Karpas-422 (cell line): ENCODE measurements around the gene ERN1. TPM values are rescaled to one million over a fixed set of nuclear protein-coding genes. Genes with fewer than 3 reads are reported as not detected.

Experiments used
- DNase-seq: peaks from one replicate; pipeline ENCODE4 v3.0.0-alpha.2; 2015
- H2AFZ ChIP-seq: fragments of 200-600 bp; sonication (generic); 2 replicates; pipeline ENCODE4 v1.6.1; 2014; ENCODE audit warnings: antibody characterized with exemption, low read length, mixed read lengths
- H3K27ac ChIP-seq: fragments of 200-600 bp; sonication (generic); 2 replicates; pipeline ENCODE4 v1.5.1; 2014; ENCODE audit warnings: mild to moderate bottlenecking, low read length, moderate library complexity
- H3K27me3 ChIP-seq: fragments of 200-600 bp; sonication (generic); 2 replicates; pipeline ENCODE4 v1.6.1; 2014; ENCODE audit warnings: low read length, mixed read lengths
- H3K36me3 ChIP-seq: fragments of 200-600 bp; sonication (generic); 2 replicates; pipeline ENCODE4 v1.6.1; 2014; ENCODE audit warnings: low read length, mixed read lengths; ENCODE audit not compliant: insufficient read depth
- H3K4me1 ChIP-seq: fragments of 200-600 bp; sonication (generic); 2 replicates; pipeline ENCODE4 v1.6.1; 2014; ENCODE audit warnings: mild to moderate bottlenecking, low read length, mixed read lengths
- H3K4me2 ChIP-seq: fragments of 200-600 bp; sonication (generic); 2 replicates; pipeline ENCODE4 v1.6.1; 2014; ENCODE audit warnings: low read length, low read depth, mild to moderate bottlenecking; ENCODE audit not compliant: poor library complexity, severe bottlenecking
- H3K4me3 ChIP-seq: fragments of 200-600 bp; sonication (generic); 2 replicates; pipeline ENCODE4 v1.5.1; 2014; ENCODE audit warnings: mild to moderate bottlenecking, antibody characterized with exemption, low read length, mixed read lengths
- H3K79me2 ChIP-seq: fragments of 200-600 bp; sonication (generic); 2 replicates; pipeline ENCODE4 v1.6.1; 2014; ENCODE audit warnings: mild to moderate bottlenecking, low read length, mixed read lengths
- H3K9ac ChIP-seq: fragments of 200-600 bp; sonication (generic); 2 replicates; pipeline ENCODE4 v1.6.0; 2014; ENCODE audit warnings: low read length
- H3K9me2 ChIP-seq: fragments of 200-600 bp; sonication (generic), shearing (Covaris generic); replicated peaks from 2 replicates; pipeline ENCODE4 v1.6.0; 2014; ENCODE audit warnings: mild to moderate bottlenecking, low read length, moderate library complexity; ENCODE audit not compliant: insufficient read depth
- H3K9me3 ChIP-seq: fragments of 300-700, 200-600 bp; sonication (generic); 2 replicates; pipeline ENCODE4 v1.6.1; 2014; ENCODE audit warnings: low read length, mixed read lengths
- H4K20me1 ChIP-seq: fragments of 200-600 bp; sonication (generic); 2 replicates; pipeline ENCODE4 v1.6.1; 2014; ENCODE audit warnings: mild to moderate bottlenecking, antibody characterized with exemption, low read length, low read depth; ENCODE audit not compliant: insufficient read depth
- total RNA-seq: library from RNA; depleted of rRNA; stranded (reverse); fragments of >200 nt; shearing (Covaris generic); gene quantifications from 2 replicates; pipeline ENCODE4 v1.2.3, GENCODE V29; 2014; ENCODE audit warnings: low replicate concordance

The ERN1 gene
- total RNA-seq, 1 experiment from 2014 or later = 1.9 TPM

DNA sequence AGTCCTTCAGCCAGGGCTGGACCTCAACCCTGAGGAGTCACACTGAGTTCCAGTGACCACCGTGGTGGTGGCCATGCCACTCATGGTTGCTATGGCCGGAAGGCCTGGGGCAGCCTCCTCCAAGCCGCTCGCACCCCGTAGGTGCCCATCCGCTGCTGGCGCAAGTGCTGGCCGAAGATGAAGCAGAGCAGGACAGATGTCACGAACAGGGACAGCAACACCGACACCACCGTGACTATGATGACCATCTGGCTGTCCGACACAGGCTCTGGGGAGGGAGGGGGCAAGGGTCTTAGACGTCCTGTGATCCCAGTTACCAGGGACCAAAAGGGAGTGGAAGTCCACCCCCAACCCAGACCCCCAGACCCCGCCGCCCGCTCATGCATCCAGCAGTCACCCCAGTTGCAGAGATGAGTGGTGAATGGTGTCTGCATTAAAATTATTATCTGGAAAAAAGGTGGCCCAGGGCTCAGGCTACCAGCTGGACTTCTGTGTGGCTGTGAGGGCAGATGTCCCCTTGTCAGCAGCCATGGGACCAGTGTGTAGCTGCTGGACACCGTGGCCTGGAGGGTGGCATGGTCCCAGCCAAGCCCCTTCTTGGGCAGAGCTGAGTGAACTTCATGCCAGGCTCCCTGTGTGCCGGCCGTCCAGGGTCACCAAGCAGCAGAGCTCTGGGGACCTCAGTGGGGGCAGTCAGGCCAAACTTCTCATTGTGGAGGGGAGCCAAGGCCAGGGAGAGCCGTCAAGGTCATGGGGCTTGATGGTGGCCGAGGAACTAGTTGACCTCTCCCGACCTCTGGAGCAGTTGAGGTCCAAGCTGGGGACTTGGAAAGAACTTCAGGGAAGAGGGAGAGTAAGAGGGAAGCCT, 127.1 kb downstream of the ERN1 start:
- H3K36me3 ChIP-seq = no peaks in the 10 kb centered on the region
- no peak overlapping the region for H3K27ac ChIP-seq
- no peaks in the 10 kb centered on the region for H3K9me2 ChIP-seq
- no peak overlapping the region for H2AFZ ChIP-seq
- H4K20me1 ChIP-seq = no peaks in the 10 kb centered on the region
- H3K9ac ChIP-seq = no peak overlapping the region
- no peak overlapping the region for H3K4me3 ChIP-seq
- H3K4me1 ChIP-seq = peaks cover 10% of the 10 kb centered on the region
- 0 out of 2 replicates have a peak, but pooled peaks cover under 1% of the 10 kb centered on the region for H3K27me3 ChIP-seq
- H3K4me2 ChIP-seq = no peak overlapping the region
- H3K79me2 ChIP-seq = no peaks in the 10 kb centered on the region
- no peaks in the 10 kb centered on the region for H3K9me3 ChIP-seq
- no peak for DNase-seq

DNA sequence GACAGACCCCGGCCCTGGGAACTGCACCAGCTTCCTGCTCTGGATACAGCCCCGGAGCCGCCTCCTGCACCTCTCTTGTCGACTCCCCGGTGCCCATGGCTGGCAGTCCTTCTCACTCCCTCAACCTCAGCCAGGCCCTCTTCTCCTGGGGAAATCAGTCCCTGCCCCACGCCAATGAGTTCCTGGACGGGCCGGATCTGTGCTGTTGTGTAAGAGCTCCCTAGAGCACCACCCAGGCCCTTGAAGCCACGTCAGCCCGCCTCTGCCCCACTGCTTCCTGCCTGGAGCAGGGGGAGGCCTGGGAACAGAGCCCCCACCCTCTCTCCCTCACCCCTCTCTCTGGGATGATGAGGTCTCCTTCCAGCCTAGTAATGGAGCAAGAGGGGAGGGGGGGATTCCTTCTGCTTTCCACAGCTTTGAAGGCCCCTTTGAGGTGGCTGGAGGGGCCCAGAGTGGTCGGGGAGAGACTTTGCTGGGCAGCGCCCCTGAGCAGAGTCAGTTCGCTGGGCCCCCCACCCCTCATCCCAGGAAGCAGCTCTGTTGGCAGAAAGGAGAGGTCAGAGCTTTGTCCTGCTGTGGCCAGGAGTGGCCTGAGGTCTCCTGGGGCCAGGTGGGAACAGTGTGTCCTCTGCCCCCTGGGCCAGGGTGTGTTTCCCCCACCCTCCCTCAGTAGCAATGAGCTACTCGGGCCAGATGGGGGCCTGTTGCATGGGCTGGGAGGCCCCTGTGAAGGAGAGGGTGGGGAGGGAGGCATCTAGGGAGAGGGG, 128.0 kb downstream of the ERN1 start:
- no peaks in the 10 kb centered on the region for H4K20me1 ChIP-seq
- H3K27ac ChIP-seq = no peak overlapping the region

DNA sequence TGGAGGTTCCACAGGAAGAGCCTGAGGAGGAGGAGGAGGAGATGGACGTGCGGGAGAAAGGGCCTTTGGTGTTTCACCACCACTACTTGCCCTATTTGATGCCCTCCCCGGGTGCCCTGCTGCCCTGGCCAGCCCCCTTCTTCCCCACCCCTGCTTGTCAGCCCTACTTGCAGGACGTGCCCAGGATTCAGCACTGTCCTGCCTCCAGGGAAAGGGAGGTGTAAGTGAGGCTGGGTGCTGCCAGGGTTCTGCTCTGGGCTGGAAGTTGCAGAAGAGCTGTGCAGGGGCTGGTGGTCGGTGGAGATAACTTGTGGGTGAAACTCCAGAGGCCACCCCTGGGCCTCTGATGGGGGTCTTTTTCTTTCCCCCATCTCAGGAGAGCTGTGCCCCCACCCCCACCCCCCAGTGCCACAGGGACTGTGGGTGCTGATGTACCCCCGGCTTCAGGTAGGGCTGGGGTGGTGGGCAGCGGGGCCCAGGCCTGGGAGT, 128.8 kb downstream of the ERN1 start:
- no peak overlapping the region for H3K4me3 ChIP-seq
- H3K9ac ChIP-seq = no peak overlapping the region
- no peak overlapping the region for H3K4me2 ChIP-seq
- H3K9me3 ChIP-seq = no peaks in the 10 kb centered on the region
- peaks cover 11% of the 10 kb centered on the region for H3K4me1 ChIP-seq
- H3K9me2 ChIP-seq = no peaks in the 10 kb centered on the region
- no peak overlapping the region for H3K27ac ChIP-seq
- no peaks in the 10 kb centered on the region for H4K20me1 ChIP-seq
- no peak for DNase-seq
- 0 out of 2 replicates have a peak, but pooled peaks cover 2% of the 10 kb centered on the region for H3K27me3 ChIP-seq
- H3K36me3 ChIP-seq = no peaks in the 10 kb centered on the region
- H2AFZ ChIP-seq = no peak overlapping the region
- no peaks in the 10 kb centered on the region for H3K79me2 ChIP-seq

More for the DNA sequence above, 128.0 kb downstream of the ERN1 start:
- Histone ChIP-seq H3K4me1 (peaks cover 11% of the 10 kb centered on the region), H3K36me3 (no peaks in the 10 kb centered on the region), H3K9me3 (no peaks in the 10 kb centered on the region), H3K9me2 (no peaks in the 10 kb centered on the region), H2AFZ (no peak overlapping the region), H3K27me3 (0 out of 2 replicates have a peak, but pooled peaks cover 2% of the 10 kb centered on the region), H3K4me3 (no peak overlapping the region), H3K79me2 (no peaks in the 10 kb centered on the region), H3K9ac (no peak overlapping the region), H3K4me2 (no peak overlapping the region)
- no peak for DNase-seq

DNA sequence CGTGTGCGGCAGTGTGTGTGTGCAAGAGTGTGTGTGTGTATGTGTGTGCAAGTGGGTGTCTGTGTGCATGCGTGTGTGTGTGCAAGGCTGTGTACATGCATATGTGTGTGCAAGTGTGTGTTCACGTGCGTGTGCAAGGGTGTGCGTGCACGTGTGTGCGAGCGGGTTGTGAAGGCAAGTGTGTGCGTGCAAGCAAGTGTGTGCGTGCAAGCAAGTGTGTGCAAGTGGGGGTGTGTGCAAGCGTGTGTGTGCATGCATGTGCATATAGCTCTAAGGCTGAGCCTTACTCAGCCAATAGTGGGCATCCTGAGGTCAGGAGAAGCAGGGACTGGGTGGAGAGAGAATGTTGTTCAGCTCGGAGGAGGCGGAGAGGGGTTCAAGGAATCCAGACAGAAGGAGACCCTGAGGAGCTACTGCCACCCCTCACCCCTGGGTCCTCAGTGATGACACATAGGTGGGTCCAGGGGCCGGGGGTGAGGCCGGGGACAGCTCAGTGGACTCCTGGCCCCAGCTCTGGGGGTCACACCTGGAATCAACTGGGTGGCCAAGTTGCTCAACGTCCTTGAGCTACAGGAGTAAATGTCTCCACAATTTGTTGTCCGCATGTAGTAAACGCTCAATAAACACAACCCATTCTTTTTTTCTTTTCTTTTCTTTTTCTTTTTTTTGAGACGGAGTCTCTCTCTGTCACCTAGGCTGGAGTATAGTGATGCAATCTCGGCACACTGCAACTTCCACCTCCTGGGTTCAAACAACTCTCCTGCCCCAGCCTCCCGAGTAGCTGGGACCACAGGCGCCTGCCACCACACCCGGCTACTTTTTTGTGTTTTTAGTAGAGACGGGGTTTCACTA, 130.0 kb downstream of the ERN1 start:
- Histone ChIP-seq H3K4me1 (peaks cover 11% of the 10 kb centered on the region), H3K9me2 (no peaks in the 10 kb centered on the region), H3K9me3 (no peaks in the 10 kb centered on the region), H3K36me3 (no peaks in the 10 kb centered on the region), H4K20me1 (no peaks in the 10 kb centered on the region), H3K79me2 (no peaks in the 10 kb centered on the region), H3K27ac (no peak overlapping the region), H2AFZ (no peak overlapping the region), H3K4me3 (no peak overlapping the region), H3K9ac (no peak overlapping the region), H3K27me3 (0 out of 2 replicates have a peak, but pooled peaks cover 2% of the 10 kb centered on the region), H3K4me2 (no peak overlapping the region)
- DNase-seq = no peak

DNA sequence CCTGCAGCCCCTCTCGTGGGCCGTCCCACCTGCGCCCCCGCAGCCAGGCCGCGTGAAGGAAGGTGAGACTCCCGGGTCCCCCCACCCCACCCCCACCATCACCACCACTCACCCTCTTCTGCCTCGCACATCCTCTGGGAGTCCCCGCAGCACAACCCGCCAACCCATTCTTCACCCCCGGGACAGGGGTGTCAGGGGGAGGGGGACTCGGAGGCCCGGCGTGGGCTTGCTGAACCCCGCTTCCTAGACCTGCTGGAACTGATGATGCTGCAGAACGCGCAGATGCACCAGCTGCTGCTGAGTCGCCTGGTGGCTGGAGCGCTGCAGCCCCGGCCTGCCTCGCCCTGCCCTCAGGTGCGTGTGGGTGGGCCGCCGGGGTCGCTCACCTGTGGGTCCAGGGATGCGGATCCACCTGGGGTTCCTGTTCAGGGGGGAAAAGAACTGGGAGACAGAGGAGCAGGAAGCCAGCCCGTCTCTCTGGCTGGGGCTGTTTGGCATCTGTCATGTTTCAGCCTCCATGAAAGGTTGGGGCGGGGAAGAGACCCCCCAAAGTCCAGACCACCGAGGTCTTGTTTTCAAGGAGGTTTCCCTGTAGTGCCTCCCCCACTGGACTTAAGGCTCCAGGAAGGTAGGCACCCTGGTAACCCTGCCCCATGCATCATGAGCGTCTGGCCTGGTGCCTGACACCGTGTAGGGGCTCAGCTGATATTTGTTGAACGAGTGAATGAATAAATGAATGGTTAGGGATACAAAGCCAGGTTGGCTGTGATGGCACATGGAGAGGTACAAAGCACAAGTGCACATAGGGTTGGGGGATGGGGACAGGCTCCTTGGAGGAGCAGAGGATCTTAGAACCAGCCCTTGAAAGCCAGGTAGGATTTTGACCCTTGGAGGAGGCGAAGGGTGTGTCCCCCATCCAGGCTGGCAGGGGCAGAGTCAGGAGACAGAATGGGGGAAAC, 130.9 kb downstream of the ERN1 start:
- Histone ChIP-seq H3K9me3 (no peaks in the 10 kb centered on the region), H2AFZ (no peak overlapping the region; the same call in 1 of the 2 replicates), H3K79me2 (no peaks in the 10 kb centered on the region), H3K27ac (no peak overlapping the region), H3K9me2 (no peaks in the 10 kb centered on the region), H3K9ac (peak overlapping the region; percentile 45), H3K4me3 (peak overlapping the region; percentile 67), H3K4me1 (peaks cover 11% of the 10 kb centered on the region), H3K36me3 (no peaks in the 10 kb centered on the region), H3K4me2 (peak overlapping the region; percentile 73), H4K20me1 (no peaks in the 10 kb centered on the region), H3K27me3 (0 out of 2 replicates have a peak, but pooled peaks cover 2% of the 10 kb centered on the region)
- DNase-seq = no peak

DNA sequence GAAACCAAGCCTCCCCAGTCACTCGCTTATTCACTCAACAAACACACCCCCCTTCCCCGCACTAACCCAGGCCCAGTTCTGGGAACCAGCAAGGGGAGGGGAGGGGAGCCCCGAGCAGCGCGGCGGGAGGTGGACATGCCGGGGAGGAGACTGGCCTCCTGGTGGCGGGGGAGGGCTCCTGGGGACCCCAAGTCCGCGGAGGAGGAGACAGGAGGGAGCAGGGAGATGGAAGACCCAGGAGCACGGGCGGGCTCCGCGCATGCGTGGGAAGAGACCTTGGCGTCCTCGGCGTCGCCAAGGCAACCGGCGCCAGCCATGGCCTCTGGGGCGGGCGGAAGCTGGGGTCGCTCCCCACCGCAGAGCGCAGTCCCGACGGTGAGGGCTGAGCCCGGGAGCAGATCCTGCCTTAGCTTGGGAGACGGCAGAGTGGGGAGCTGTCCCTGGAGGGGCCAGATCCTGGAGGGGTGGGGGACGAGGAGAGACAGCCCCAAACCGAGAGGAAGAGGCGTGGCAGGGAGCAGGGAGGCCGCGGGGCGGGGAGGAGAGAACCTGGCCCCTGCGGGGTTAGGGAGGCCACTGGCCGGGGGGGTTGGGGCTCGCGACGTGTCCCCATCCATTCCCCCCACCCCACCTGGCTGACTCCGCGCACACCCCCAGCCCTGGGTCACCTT, 131.8 kb downstream of the ERN1 start, which contains the start of gene PRR29:
TSS of gene PRR29 (plus strand) at position 302 of the 671 bp plus-strand sequence. CDS start at position 316, 14 bp downstream.
- Histone ChIP-seq H3K27ac (no peak within 1 kb of the TSS), H3K36me3 (no peaks in the 10 kb centered on the region), H3K4me3 (peak within 1 kb of the TSS; percentile 67), H3K79me2 (no peaks in the 10 kb centered on the region), H2AFZ (peak within 1 kb of the TSS; percentile 96; the same call in 1 of the 2 replicates), H3K9me3 (no peaks in the 10 kb centered on the region), H3K4me2 (peak within 1 kb of the TSS; percentile 73), H3K9ac (peak within 1 kb of the TSS; percentile 45), H3K27me3 (0 out of 2 replicates have a peak, but pooled peaks cover 2% of the 10 kb centered on the region), H4K20me1 (no peaks in the 10 kb centered on the region), H3K9me2 (no peaks in the 10 kb centered on the region), H3K4me1 (peaks cover 11% of the 10 kb centered on the region)
- DNase-seq = peak; percentile 81
